HG03565 (cell line): ENCODE results near the gene HNRNPL.
"Not testable (repeated sequence)": the region's sequence is repeated elsewhere in the genome, so short reads cannot be mapped to it uniquely, and the experiment has no call there.

Experiments used
- ATAC-seq: cut with Tn5 transposase; IDR thresholded peaks from one replicate; pipeline ENCODE4 v1.9.1; 2021; ENCODE audit warnings: mild to moderate bottlenecking, moderate library complexity; ENCODE audit not compliant: unreplicated experiment

HNRNPL gene

DNA sequence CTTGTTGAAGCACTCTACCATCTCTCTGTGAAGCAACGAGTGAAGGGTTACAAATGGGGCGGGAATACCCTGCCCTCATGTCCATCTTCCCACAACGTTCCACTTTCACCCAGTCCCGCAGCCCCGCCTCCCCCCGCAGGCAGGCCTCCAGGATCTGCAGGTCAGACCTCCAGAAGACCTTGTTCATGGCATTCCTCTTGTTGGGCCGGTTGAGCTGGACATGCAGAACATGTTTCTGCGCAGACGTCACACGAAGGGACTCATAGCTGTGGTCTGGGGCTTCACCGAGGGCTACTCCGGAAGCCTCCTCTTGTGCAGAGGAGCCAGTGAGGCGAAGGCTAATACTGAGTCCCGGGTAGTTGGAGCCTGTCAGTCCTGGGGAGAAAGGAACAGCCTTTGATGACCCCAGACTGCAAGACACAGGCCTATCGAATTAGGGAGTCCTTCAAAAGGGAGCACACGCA is 18.6 kb downstream of the HNRNPL start:
- ATAC-seq, result peak; percentile 31

DNA sequence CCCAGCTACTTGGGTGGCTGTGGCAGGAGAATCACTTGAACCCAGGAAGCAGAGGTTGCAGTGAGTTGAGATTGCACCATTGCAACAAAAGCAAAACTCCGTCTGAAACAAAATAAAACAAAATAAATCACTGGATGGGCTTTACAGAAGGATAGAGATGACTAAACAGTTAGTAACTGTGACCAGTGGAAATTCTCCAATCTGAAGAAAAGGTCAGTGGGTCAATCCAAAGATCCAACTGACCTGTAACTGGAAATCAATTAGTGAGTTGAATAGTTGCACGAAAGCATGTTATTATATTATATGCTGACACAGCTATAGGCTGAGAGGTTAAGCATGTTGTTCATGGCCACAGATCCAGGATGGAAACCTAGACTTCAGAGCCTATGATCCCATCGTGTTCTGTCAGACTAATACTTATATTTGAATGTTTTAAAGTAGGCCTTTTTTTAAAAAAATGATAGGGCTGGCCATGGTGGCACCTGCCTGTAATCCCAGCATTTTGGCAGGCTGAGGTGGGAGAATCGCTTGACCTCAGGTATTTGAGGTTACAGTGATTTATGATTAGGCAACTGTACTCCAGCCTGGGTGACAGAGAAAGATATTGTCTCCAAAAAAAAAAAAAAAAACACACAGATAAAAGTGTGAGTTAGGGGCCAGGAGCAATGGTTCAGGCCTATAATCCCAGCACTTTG is 19.6 kb downstream of the HNRNPL start:
- ATAC-seq, result no peak

DNA sequence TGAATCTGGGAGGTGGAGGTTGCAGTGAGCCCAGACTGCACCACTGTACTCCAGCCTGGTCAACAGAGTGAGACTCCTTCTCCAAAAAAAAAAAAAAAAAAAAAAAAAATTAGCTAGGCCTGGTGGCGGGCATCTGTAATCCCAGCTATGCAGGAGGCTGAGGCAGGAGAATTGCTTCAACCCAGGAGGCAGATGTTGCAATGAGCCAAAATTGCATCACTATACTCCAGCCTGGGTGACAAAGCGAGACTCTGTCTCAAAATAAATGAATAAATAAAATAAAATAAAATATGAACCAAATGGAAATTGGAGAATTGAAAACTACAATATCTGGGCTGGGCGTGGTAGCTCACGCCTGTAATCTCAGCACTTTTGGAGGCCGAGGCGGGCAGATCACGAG is 20.6 kb downstream of the HNRNPL start:
- ATAC-seq, result not testable (repeated sequence)

DNA sequence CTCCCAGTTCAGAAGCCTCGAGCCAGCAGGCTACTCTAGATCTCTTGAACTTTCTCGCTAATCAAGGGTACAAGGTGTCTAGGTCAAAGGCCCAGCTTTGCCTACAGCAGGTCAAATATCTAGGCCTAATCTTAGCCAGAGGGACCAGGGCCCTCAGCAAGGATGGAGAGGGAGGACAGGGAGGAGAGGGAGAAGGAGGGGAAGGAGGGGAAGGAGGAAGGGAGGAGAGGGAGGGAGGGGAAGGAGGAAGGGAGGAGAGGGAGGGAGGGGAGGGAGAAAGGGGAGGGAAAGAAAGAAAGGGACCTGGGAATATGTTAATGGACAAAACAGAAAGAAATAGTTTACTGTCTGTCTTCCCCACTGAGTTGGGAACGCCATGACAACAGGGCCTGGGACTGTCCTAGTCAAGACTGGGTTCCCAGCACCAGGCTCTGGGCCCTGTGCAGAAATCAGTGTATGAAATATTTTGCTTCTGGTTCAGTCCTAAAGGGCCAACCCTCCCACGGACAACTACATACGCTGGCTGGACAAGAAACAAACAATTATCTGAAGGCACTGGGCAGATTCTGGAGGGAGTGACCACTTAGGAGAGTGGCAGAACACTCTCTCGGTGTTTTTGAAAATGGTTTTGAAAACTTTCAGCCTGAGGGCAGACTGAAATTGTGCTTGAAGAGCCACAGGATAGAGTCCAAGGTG is 22.8 kb downstream of the HNRNPL start:
- no peak for ATAC-seq

DNA sequence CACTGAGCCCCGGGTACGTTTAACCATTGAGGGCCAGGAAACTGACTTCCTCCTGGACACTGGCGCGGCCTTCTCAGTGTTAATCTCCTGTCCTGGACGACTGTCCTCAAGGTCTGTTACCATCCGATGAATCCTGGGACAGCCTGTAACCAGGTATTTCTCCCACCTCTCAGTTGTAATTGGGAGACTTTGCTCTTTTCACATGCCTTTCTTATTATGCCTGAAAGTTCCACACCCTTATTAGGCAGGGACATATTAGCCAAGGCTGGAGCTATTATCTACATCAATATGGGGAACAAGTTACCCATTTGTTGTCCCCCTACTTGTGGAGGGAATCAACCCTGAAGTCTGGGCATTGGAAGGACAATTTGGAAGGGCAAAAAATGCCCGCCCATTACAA is 23.9 kb downstream of the HNRNPL start:
- ATAC-seq, result not testable (repeated sequence)

DNA sequence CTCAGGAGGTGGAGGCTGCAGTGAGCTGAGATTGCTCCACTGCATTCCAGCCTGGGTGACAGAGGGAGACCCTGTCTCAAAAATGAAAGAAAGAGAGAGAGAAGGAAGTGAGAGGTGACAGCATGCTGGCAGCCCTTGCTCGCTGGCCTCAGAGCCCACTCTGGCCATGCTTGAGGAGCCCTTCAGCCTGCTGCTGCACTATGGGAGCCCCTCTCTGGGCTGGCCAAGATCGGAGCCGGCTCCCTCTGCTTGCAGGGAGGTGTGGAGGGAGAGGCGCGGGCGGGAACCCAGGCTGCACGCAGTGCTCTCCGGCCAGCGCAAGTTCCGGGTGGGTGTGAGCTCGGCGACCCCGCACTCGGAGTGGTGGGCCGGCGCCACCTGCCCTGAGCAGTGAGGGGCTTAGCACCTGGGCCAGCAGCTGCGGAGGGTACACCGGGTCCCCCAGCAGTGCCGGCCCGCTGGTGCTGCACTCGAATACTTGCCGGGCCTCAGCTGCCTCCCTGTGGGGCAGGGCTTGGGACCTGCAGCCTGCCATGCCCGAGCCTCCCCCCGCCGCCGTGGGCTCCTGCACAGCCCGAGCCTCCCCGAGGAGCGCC is 28.5 kb downstream of the HNRNPL start:
- not testable (repeated sequence) for ATAC-seq

DNA sequence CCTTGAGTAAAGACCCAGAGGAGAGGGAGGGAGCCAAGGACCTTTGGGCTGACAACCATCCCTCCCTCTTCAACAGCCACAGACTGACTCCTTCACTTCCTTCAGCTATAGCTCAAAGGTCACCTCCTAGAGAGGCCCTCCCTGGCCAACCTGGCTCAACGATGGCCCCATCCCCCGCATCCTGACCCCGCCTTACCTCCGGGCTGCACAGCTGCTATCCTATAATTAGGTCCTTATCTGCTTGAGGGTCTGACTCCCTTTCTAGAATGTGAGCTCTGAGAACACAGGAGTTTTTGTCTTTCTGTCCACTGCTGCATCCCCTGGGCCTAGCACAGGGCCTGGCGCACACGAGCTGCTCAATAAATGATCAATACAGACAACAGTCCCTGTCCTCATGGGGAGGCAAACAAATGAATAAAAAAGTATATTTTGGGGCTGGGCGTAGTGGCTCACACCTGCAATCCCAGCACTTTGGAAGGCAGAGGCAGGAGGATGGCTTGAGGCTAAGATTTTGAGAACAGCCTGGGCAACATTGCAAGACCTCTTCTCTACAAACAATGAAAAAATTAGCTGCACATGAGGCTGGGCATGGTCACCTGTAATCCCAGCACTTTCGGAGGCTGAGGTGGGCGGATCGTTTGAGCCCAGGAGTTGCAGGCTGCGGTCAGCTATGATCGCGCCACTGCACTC is 30.4 kb downstream of the HNRNPL start:
- no peak for ATAC-seq

DNA sequence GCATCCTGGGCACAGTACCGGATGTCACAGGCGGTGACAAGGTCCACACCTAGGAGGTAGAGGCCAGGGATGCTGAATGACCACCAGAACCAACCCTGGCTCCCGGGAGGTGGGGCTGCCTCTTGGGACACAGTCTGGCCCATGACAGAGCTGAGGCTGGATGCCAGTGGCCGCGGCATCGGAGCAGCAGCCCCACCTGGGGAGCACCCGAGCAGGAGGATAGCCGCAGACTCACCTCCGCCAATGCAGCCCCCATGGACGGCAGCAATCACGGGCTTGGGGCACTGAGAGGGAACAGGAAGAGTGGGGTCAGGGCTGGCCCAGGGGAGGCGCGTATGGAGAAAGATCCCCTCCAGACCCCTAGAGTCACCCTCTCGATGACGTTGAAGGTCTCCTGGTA is 32.7 kb downstream of the HNRNPL start:
- no peak for ATAC-seq

DNA sequence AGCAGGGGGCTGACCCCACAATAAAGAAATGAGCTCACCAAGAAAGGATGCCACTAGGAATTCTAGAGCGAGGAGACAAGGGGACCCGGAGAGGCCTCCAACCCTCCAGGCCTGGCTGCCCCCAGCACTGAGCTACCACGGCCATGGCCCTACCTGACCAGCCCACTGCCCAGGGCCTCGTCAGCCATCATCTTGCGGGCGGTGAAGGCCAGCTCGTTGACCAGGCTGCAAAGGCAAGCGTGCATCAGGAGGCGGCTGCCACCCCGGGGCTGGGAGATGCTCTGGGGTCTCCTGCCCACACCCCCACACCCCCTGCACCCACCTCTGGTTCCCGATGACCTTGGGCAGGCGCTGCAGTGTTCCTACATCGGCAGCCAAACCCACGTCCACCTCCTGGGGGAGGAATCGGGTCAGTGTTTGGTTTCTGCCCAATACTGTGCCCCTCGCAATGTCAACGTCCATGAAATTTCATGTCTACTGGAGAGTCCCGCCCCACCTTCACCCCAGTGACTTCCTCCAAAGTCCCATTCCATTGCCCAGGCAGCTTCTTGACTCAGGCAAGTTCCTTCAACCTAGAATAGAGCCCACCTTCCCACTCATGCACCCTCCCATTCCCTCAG is 33.5 kb downstream of the HNRNPL start:
- ATAC-seq, result no peak

DNA sequence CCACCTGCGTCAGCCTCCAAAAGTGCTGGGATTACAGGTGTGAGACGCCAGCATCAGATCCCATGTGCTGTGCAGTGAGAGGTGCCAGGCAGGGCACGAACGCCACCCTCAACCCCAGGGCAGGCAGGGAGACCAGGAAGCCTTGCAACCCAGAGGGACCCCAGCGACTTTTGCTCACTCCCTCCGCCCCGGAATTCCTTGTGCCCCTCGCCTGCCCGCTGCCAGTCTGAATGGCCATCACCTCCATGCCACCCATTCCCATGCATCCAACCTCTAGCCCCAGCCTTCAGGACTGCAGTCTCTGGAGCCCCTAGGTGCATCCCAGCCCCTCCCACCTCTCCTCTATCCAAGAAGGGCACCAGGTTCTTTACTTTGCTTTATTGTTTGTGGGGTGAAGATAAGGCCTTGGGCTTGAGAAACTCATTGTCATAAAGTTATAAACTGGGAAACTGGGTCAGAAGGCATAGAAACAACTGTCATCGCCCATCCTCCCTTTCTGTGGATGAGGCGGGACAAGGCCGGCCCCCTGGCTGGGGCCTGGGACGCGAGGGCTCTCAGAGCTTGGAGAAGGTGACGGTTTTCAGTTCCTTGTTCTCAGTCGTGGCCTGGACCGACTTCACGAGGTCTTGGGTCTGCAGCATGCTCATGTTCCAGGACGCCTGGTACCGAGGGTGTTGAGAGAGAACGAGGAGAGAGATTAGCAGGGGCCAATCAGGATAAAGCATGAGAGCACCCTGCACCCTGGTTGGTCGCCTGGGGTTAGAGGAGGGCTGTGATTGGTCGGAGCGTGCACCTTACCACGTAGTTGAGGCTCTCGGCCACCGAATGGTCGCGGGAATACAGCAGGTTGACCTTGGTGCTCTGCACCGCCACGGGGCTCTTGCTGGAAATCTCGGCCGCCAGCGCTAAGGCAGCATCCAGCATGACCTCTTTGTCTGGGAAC is 34.5 kb downstream of the HNRNPL start:
- no peak for ATAC-seq

DNA sequence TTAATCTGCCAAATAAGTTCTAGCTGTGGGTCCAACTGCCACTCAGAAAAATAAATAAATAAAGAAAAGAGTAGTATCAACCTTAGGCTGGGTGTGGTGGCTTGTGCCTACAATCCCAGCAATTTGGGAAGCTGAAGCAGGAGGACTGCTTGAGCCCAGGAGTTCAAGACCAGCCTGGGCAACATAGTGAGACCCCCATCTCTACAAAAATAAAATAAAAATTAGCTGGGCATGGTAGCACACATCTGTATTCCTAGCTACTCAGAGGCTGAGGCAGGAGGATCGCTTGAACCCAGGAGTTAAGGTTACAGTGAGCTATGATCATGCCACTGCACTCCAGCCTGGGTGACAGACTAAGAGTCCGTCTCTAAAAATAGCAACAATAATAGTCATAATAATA is 35.9 kb downstream of the HNRNPL start:
- ATAC-seq, result not testable (repeated sequence)

DNA sequence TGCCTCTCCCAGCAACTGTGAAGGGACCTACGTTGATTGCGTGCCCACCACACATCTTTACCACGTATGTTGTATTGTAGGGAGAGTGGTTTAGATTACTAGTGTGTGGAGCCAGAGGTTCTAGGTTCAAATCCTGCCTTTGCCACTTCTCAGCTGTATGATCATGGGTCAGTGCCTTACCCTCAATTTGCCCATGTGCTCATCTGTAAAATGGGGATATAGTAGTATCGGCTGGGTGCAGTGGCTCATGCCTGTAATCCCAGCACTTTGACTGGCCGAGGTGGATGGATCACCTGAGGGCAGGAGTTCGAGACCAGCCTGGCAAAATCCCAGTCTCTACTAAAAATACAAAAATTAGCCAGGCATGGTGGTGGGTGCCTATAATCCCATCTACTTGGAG is 36.5 kb downstream of the HNRNPL start:
- ATAC-seq, result no peak

DNA sequence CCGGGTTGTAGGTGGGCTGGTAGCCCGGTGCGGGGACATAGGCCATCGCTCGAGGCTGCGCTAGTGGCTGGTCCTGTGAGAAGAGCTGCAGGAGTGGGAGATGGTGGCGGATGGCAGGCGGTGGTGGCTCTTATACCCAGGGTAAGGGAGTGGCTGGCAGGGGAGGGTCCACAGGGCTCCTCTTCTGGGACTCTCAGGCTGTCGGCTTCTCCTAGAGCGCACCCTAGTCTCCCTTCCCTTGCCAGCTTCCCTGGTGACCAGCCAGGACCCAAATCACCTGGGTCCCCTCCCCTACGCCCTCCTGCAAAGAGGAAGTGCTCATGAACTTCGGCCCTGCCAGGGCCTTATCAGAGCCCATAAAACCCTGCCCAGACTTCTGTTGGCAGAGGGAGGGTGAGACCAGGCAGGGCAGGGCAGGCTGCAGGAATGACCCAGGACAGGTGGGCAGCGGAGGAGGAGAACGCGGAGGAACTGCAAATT is 36.9 kb downstream of the HNRNPL start, which contains the start of gene LGALS4:
TSS of gene LGALS4 (minus strand) at position 105 of the 480 bp plus-strand sequence. CDS start at position 46, 59 bp downstream.
- ATAC-seq, result no peak

DNA sequence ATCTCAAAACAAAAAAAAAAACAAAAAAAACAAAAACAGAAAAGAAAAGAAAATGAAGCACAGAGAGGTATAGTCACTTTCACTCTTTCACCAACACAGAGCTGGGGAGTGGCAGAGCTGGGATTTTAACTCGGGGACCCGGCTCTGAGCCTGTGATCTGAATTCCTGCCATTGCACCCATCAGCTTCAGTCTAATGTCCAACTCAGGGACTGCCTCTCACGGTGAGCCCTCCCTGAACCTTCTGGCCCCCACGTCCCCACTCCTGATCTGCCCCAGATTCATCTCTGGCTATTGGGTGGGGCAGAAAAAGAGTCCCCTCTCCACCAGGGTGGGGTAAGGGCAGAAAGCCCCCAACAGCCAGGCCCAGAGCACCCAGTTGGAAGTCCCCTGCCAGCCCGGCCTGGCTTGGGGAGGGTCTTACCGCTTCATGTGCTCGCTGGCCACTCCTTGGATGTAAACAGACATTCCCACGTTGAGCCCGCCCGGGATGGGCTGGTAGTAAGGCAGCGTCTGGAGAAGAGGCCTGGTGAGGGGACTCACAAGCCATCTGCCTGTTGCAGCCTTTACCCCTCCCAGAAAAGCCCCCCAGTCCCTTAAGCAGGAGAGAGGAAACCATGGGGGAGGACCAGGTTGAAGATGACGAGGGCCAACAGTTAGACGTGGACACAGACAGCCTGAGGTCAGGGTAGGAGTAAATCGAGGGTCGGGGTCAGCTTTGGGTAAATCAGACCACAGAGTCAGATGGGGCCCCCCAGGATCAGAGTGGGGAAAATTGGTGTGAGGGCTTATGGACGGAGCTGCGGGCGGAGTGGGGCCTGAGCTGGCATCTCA is 37.6 kb downstream of the HNRNPL start:
- no peak for ATAC-seq

DNA sequence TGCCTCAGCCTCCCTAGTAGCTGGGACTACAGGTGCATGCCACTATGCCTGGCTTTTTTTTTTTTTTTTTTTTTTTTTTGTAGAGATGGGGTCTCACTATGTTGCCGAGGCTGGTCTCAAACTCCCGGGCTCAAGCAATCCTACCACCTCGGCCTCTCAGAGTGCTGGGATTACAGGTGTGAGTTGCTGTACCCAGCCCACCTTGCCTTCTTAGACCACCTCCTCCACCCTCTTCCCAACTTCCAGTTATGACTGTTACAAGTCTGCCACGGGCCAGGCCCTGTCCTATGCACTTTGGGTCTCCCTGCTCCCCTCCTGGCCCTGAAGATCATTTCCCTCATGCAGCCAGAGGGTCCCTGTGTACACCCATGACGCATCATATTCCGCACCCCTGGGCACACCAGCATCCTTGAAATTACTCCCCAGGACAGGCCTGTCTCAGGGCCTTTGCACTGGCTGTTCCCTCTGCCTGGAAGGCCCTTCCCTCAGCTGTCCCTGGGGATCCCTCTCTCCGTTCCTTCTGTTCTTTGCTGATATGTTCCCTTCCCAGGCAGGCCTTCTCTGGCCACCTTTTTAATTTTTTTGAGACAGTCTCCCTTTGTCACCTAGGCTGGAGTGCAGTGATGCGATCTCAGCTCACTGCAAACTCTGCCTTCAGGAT is 40.1 kb downstream of the HNRNPL start:
- ATAC-seq, result no peak

DNA sequence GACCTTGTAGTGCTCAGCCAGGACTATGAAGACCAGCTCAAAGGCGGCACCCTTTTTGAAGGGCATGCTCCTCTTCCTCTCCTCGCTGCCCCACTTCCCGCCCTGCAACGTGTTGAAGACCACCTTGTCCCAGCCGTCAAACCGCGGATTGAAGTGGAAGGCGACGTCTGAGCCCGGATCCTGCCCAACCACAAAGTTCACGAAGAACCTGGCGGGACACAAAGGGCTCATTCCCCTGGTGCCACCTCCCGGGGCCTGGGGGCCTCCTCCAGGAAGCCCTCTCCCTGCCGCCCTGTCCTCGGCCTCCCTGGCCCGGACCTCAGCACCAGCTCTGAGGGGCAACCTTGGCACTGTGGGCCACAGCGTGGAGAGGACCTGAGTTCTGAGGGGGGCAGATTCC is 41.0 kb downstream of the HNRNPL start:
- ATAC-seq, result no peak

DNA sequence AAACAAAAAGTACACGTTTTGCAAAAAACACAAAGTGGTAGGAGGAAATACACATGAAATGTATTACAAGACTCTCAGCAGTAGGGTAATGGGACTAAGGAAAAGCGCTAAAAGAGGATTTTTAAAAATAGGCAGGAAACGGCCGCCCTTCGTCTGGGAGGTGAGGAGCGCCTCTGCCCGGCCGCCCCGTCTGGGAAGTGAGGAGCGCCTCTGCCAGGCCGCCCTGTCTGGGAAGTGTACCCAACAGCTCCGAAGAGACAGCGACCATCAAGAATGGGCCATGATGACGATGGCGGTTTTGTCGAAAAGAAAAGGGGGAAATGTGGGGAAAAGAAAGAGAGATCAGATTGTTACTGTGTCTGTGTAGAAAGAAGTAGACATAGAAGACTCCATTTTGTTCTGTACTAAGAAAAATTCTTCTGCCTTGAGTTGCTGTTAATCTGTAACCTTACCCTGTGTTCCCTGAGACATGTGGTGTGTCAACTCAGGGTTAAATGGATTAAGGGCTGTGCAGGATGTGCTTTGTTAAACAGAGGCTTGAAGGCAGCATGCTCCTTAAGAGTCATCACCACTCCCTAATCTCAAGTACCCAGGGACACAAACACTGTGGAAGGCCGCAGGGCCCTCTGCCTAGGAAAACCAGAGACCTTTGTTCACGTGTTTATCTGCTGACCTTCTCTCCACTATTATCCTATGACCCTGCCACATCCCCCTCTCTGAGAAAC is 42.2 kb downstream of the HNRNPL start:
- not testable (repeated sequence) for ATAC-seq

DNA sequence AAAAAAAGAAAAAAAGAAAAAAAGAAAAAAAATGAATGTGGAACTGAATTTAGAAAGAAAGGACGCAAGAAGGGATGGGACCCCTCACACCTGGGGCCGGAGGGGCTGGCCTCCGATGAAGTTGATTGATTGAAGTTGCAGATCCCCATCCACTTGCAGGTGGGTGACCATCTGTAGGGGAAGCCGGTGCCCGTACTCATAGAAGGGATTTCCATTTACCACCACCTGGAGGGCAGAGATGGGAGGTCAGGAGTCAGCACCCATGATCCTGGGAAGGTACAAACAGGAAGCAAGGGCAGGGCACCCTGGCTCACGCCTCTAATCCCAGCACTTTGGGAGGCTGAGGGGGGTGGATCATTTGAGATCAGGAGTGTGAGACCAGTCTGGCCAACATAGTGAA is 43.4 kb downstream of the HNRNPL start:
- ATAC-seq, result no peak
